ENCODE measurements around the gene WDR17.

GRCh38 chr4:176139518-176139917 lies 73.9 kb downstream of the WDR17 start:
- TF ChIP-seq POLR2A (IDR thresholded peaks at IDR 0.05; ENCODE audit: extremely low read depth, insufficient read length): no peak
- no peak for TF ChIP-seq CTCF (IDR thresholded peaks at IDR 0.05; ENCODE audit: low read depth, low read length)
